Activated naive CD4-positive, alpha-beta T cell treated with anti-CD3 and anti-CD28 coated beads, Interleukin-2, amount 50 U/mL, for 72 hours (primary cell): ENCODE measurements around the gene NEURL1. TPM values are rescaled to one million over a fixed set of nuclear protein-coding genes. Genes with fewer than 3 reads are reported as not detected.
A peak's percentile ranks its signal among the peaks of the same experiment; 100 is the strongest.
"Not testable (repeated sequence)": the region's sequence is repeated elsewhere in the genome, so short reads cannot be mapped to it uniquely, and the experiment has no call there.

Source experiments
- ATAC-seq, 2 donors: fragments of 150-1000 bp; cut with Tn5 transposase; 2 replicates each; pipeline ENCODE4 v1.10.0; 2021; ENCODE audit warnings: mild to moderate bottlenecking in 2 of 2, moderate library complexity in 2 of 2
- DNase-seq, 2 donors: peaks; one replicate each; pipeline ENCODE4 v3.0.0; 2021 to 2022; ENCODE audit warnings: low spot score in 2 of 2
- H3K27ac Mint-ChIP-seq, 2 donors: one replicate each; pipeline ENCODE4 v1.8.0; 2022; ENCODE audit warnings: mild to moderate bottlenecking in 2 of 2, mixed read lengths in 2 of 2
- H3K36me3 Mint-ChIP-seq, 2 donors: one replicate each; pipeline ENCODE4 v1.8.0; 2022; ENCODE audit warnings: mixed read lengths in 2 of 2
- H3K9me3 Mint-ChIP-seq, 2 donors: one replicate each; pipeline ENCODE4 v1.8.0; 2022; ENCODE audit warnings: mixed read lengths in 2 of 2
- total RNA-seq, 2 donors: library from RNA; stranded (reverse); gene quantifications; one replicate each; pipeline ENCODE4 v1.2.3, GENCODE V29; 2022

The NEURL1 gene
- total RNA-seq, 2 donors from 2014 or later = 0.87 to 2.4 TPM

DNA sequence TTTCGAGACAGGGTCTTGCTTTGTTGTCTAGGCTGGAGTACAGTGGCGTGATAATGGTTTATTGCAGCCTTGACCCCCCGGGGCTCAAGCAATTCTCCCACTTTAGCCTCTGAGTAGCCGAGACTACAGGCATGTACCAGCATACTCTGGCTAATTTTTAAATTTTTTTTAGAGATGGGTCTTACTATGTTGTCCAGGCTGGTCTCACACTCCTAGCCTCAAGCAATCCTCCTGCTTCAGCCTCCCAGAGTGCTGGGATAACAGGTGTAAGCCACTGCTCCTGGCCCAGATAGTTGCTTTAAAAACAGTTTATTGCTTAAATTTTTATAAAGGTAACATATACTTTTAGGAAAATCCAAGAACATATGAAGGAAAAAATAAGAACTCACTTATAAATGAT is 26.3 kb downstream of the NEURL1 start:
- H3K9me3 Mint-ChIP-seq = no peaks in the 10 kb centered on the region
- DNase-seq (no peak), ATAC-seq (no peak)
- H3K27ac Mint-ChIP-seq = no peak overlapping the region
- H3K36me3 Mint-ChIP-seq = no peaks in the 10 kb centered on the region

GRCh38 chr10:103522006-103522405 is 28.5 kb downstream of the NEURL1 start:
- not testable (repeated sequence) for H3K36me3 Mint-ChIP-seq, H3K27ac Mint-ChIP-seq, ATAC-seq, DNase-seq, H3K9me3 Mint-ChIP-seq

DNA sequence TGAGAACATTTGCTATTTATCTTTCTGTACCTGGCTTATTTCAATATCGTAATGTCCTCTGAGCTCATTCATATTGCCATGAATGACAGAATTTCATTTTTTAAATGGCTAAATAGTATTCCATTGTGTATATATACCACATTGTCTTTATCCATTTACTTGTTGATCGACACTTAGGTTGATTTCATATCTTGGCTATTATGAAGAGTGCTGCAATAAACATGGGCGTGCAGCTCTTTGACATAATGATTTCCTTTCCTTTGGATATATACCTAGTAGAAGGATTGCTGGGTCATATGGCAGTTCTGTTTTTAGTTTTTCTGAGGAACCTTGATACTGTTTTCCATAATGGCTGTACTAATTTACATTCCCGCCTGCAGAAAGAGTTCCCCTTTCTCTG is 30.2 kb downstream of the NEURL1 start:
- DNase-seq (no peak), ATAC-seq (no peak)
- Mint-ChIP-seq H3K27ac (no peak overlapping the region), H3K9me3 (no peaks in the 10 kb centered on the region), H3K36me3 (no peaks in the 10 kb centered on the region)

DNA sequence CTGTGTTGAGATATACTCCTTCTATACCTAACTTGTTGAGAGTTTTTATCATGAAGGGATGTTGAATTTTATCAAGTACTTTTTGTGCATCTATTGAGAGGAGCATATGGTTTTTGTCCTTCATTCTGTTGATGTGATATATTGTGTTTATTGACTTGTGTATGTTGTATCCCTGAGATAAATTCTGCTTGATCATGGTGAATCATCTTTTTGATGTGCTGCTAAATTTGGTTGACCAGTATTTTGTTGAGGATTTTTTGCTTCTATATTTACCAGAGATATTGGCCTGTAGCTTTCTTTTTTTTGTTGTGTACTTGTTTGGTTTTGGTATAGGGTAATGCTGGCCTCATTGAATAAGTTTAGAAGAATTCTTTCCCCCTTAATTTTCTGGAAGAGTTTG is 32.4 kb downstream of the NEURL1 start:
- DNase-seq = no peak
- H3K36me3 Mint-ChIP-seq = peaks cover 0 to 8% of the 10 kb centered on the region in 2 donors
- no peak for ATAC-seq
- H3K27ac Mint-ChIP-seq = no peak overlapping the region
- H3K9me3 Mint-ChIP-seq = peaks cover 0 to 7% of the 10 kb centered on the region in 2 donors

- DNase-seq, H3K9me3 Mint-ChIP-seq, H3K36me3 Mint-ChIP-seq, ATAC-seq, H3K27ac Mint-ChIP-seq: not testable (repeated sequence)
Measured at GRCh38 chr10:103527476-103527875, 34.0 kb downstream of the NEURL1 start.

DNA sequence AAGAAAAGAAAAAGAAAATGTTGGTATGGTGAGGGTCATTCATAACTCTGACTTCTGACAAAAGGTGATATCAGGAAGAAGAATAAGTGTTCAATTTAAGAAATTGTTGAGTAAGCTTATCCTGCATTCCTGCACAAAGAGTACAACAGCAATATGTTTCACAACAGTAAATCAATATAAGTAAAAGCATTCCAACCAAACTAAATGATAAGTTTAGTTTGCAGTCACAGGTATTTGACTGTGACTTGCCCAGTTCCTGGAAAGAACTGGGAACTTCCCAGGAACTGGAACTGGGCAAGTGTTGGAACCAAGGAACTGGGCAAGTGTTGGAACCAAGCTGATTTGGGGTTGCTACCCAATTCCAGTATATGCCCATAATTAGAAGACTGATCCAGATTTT is 35.0 kb downstream of the NEURL1 start:
- peaks cover 0 to 7% of the 10 kb centered on the region in 2 donors for H3K9me3 Mint-ChIP-seq
- peaks cover 0 to 8% of the 10 kb centered on the region in 2 donors for H3K36me3 Mint-ChIP-seq
- ATAC-seq (no peak), DNase-seq (no peak)
- no peak overlapping the region for H3K27ac Mint-ChIP-seq

- Mint-ChIP-seq H3K36me3 (peaks cover 7 to 16% of the 10 kb centered on the region in 2 donors), H3K9me3 (peaks cover 6 to 13% of the 10 kb centered on the region in 2 donors), H3K27ac (no peak overlapping the region)
- ATAC-seq (no peak), DNase-seq (no peak)
Measured at GRCh38 chr10:103529539-103529938, 36.0 kb downstream of the NEURL1 start.

- Mint-ChIP-seq H3K9me3 (peaks cover 6 to 13% of the 10 kb centered on the region in 2 donors), H3K36me3 (peaks cover 10 to 16% of the 10 kb centered on the region in 2 donors), H3K27ac (no peak overlapping the region)
- DNase-seq (no peak), ATAC-seq (no peak)
Measured at GRCh38 chr10:103533827-103534226, 40.3 kb downstream of the NEURL1 start.

DNA sequence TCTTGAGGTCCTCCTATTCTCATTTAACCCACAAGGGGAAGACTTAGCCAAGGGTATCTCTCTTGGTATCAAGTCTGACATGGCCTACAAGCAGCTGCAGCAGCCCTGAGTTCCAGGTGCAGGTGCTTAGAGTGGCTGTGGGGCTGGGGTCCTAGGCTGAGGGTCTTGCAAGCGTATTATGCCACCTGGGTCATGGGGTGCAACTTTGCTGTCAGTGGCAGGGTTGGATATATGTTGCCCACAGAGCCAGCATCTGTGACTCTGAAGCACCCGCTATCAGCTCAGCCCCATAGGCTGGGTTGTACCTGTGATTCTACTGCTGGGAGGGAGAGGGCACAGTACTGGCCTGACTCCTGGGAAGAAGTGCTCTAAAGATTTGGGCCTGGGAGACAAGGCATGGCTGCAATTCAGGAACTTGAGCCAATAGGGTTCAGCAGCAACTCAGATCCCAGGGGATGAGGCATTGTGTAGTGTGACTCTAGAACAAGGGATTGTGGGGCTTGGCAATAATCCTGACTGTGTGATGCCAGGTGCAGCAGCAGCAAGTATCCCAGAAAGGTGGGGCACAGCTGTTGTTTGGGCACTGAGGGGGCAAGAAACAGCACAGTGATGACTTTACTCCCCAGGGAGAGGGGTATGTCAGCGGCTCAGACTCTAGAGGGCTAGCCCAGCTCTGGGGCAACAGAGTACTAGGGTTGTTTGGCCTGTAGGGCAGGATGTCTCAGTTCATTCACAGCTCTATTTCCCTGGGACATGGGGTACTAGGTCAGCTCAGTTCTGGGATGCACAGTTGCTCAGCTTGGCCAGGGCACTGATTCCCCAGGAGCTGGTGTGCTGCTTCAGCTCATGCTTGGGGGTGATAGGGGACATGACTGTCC is 41.4 kb downstream of the NEURL1 start:
- DNase-seq (no peak), ATAC-seq (no peak)
- Mint-ChIP-seq H3K9me3 (peaks cover 6 to 10% of the 10 kb centered on the region in 2 donors), H3K36me3 (peaks cover 10 to 13% of the 10 kb centered on the region in 2 donors), H3K27ac (no peak overlapping the region)

GRCh38 chr10:103535595-103535994 is 42.1 kb downstream of the NEURL1 start:
- DNase-seq (no peak), ATAC-seq (no peak)
- H3K9me3 Mint-ChIP-seq = peaks cover 5 to 6% of the 10 kb centered on the region in 2 donors
- H3K27ac Mint-ChIP-seq = no peak overlapping the region
- H3K36me3 Mint-ChIP-seq = peaks cover 8 to 10% of the 10 kb centered on the region in 2 donors

- ATAC-seq (no peak), DNase-seq (no peak)
- H3K27ac Mint-ChIP-seq = no peak overlapping the region
Measured at GRCh38 chr10:103539751-103540150, 46.2 kb downstream of the NEURL1 start.

GRCh38 chr10:103540722-103541121 is 47.2 kb downstream of the NEURL1 start:
- H3K9me3 Mint-ChIP-seq = no peaks in the 10 kb centered on the region
- DNase-seq (no peak), ATAC-seq (no peak)
- H3K27ac Mint-ChIP-seq = no peak overlapping the region
- no peaks in the 10 kb centered on the region for H3K36me3 Mint-ChIP-seq

More at GRCh38 chr10:103539751-103540150, 46.2 kb downstream of the NEURL1 start:
- no peaks in the 10 kb centered on the region for H3K9me3 Mint-ChIP-seq
- peaks cover 0 to under 1% of the 10 kb centered on the region in 2 donors for H3K36me3 Mint-ChIP-seq

DNA sequence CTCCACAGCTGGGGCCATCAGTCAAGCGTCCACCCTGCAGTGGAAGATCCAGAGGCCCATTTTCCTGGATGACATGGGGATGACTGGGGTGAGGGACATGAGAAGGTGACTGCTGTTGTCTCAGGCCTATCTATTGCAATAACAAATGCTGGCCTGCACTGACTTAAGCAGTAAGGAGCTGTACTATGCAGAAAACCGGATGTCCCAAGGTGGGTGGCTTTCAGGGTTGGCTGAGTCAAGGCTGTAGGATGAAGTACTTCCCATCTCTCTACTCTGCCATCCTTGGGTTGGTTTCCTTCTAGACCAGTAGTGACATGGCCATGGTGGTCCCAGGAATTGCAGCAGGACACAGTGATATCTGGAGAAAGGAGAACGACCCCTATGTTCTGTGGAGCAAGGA is 48.1 kb downstream of the NEURL1 start:
- no peak for DNase-seq
- H3K36me3 Mint-ChIP-seq = no peaks in the 10 kb centered on the region

DNA sequence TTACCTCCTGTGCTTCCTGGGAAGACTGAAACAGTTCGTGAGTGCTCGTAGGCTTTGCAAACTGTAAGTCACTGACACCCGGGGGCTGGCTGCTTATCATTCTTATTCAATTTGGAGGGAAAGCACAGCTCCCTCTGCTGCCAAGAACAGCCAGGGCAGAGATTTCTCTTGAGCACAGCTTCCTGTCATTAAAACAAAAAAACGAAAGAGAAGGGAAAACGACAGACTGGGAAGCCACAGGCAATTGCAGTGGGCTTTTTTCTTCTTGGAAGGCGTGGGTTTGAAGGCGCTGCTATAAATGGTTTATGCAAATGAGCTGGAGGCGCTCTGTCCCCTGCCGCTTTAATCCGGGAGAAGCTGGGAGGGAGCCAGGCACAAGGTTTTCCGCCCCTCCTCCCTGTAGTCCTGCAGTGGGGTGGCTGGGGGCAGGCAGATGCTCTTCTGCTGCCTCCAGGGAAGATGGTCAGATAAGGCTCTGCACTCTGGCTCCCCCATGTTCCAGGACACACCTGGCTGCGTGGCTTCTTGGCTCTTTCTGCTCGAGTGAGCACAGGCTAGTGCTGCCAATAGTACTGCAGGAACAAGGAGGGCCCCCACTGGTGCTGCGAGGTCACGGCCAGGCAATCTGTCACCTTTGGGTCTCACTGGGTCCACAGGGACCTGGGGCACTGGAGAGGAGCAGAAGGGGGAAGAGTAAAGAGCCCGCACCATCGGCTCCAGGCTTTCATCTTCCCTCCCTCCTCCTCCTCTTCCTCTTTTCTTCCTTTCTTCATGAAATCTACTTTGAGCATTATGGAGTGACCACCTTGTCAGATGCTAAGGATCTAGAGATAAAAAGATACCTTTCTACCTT is 49.5 kb downstream of the NEURL1 start:
- H3K27ac Mint-ChIP-seq = peak overlapping the region in 1 of 2 donors; percentile 75
- H3K36me3 Mint-ChIP-seq = no peaks in the 10 kb centered on the region
- ATAC-seq (peak; percentile 48 to 64), DNase-seq (no peak)
- H3K9me3 Mint-ChIP-seq = no peaks in the 10 kb centered on the region

More for the DNA sequence above, 48.1 kb downstream of the NEURL1 start:
- H3K9me3 Mint-ChIP-seq = no peaks in the 10 kb centered on the region
- ATAC-seq = no peak
- no peak overlapping the region for H3K27ac Mint-ChIP-seq

DNA sequence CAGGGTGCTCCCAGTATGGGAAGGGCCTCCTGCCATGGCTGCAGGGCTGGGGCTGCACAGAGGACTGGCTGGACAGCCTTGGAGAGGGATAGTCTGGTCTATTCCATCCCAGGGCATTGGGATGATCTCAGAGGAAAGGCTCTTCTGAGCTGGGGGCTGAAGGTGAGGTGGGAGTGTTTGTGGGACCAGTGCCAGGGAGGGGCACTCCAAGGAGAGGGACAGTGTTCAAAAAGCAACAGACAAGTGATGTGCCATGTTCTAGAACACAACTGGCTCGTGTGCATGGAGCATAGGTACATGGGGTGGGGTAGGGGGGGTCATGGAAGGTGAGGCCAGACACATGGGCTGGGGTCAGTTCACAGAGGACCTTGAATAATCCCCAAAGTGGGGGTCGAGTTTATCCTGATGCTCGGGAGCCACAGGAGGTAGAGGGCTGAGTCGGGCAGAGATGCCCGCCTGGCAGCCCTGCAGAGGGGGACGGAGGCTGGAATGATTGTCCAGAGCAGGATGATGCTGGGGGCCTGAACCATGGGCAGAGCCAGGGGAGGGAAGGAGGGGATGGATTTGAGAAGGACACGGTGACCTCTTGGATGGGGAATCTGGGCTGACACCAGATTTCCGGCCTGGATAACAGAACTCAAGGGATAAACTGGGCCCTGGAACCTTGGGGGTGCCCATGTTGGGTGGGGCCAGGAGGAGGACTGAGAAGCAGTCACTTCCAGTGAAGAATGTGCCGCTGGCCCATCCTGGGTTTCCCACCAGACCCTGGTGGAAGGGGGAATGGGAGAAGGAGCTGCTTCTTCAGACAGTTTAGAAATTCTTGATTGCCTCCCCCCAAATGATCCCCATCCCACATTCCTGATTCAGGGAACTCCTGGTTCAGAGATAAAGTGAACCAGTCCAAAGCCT is 50.4 kb downstream of the NEURL1 start:
- H3K27ac Mint-ChIP-seq = no peak overlapping the region
- no peak for DNase-seq
- H3K9me3 Mint-ChIP-seq = no peaks in the 10 kb centered on the region
- no peaks in the 10 kb centered on the region for H3K36me3 Mint-ChIP-seq
- ATAC-seq = no peak

DNA sequence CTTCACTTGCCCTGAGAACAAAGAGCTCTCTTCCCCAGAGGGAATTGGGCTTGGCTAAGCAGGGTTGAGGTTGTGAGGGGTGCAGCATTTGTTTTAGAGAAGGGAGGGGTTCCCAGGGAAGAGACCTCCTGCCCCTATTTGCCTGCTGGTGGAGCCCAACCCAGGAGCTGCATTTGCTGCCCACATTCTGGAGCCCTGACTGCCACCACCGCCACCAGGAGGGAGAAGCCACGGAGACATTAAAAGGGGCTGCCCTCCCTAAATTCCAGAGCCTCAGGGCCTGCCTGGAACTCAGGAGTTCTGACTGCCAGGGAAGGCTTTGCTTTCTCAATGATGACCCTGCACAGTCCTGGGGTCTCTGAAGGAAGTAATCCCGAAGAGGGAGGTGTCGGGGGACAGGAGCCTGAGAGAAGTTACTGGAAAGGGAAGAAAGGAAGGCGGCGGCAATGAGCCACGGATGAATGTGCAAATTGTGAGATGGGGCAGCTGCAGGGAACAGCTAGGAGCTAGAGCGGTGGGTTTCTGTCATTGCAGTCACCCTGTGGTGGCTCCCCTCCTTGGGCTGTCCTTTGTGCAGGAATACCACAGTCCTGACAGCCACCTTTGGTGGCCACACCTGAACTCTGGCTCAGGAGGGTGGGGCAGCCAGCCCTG is 51.3 kb downstream of the NEURL1 start:
- no peak for DNase-seq
- ATAC-seq = no peak
- no peaks in the 10 kb centered on the region for H3K36me3 Mint-ChIP-seq
- no peaks in the 10 kb centered on the region for H3K9me3 Mint-ChIP-seq
- H3K27ac Mint-ChIP-seq = no peak overlapping the region
